Fibroblast of peridontal ligament (primary cell): ENCODE results near the gene LAMA3.

Source experiments
- DNase-seq: peaks from one replicate; pipeline ENCODE4 v3.0.0-alpha.2; 2010; ENCODE audit errors: extremely low read depth

The LAMA3 gene

DNA sequence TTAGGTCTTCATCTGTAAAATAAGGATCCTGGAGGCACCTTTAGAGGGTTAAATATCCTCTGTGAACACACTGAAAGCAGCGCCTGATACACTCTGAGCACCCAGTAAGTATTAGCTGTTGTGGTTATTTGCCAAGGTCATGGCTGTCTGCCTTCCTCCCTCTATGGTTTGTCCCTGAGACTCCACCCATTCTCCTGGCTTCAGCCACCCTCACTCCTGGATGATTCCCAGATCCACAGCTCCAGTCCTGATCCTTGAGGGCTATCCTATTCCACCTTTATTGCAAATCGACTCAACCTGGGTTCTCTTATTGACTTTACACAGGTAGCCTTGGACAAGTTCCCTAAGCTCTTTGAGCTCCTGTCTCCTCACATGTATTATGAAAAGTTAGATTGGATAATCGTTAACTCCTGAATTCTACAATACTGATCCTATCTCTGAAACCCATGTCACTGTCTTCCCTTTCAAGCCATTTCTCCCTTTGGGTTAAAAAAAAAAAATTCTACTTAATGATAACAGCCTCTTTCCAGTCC is 162.3 kb downstream of the LAMA3 start:
- no peak for DNase-seq

DNA sequence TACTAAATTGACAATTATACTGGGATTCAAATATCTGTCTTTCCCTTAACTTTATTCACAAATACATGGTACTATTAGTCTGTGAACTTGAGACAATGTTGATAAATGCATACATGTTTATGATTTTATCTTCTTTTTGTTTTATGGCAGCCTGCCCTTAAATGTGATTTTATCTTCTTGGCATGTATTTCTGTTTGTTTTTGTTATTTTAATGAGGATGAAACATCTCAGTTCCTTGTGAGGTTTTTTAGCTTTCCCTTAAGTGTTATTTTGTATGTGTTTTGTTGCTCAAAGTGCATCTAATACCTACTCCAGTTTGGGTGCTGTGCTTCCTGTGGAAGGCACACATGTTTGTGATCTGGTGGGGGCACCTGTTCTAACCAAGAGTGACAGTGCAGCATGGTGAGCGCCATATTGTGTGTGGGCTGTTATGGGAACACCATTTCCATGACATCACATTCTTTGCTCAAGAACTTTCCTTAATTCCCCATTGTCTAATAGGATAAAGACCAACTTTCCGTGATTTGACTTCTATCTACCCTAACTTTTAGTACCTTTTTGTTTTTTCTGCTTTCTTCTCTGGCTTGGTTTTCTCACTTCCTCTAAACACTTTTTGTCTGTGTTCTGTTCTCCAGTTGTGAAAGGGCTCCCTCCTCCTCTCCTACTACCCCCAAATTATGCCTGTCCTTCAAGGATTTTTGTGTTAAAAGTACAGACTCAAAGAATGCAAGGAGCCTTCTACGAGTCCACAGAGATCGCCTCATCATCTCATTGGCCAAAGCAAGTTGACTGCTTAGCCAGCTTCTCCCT is 163.2 kb downstream of the LAMA3 start:
- DNase-seq: no peak

DNA sequence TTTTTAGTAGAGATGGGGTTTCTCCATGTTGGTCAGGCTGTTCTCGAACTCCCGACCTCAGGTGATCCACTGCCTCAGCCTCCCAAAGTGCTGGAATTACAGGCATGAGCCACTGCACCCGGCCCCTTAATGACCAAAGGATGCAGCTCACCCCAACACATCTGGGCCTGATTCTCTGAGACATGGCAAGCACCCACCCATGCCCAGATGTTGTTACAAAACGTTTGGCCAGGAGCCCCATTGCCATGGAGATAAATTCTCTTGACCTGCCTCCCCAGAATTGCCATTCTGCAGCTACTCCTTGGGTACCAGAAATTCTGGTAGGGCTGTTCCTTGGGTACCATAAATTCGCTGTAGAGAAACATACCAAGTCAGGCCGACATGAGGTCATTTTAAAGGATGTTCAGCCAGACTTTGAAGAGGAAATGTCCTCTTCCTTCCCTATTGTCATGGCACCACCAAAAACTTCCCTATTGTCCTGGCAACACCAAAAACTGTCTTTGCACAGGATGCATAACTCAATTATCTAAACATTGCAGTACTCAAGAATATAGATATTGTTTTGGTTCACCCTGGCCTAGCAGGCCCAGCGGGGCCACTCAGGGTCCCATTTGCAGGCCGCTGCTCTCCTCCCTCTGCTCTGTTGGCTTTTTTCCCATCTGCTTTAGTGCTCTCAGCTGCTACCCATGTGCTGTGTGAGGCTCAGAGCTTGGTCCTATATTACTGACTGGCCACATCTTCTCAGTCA is 164.4 kb downstream of the LAMA3 start:
- peak; percentile 24 for DNase-seq

DNA sequence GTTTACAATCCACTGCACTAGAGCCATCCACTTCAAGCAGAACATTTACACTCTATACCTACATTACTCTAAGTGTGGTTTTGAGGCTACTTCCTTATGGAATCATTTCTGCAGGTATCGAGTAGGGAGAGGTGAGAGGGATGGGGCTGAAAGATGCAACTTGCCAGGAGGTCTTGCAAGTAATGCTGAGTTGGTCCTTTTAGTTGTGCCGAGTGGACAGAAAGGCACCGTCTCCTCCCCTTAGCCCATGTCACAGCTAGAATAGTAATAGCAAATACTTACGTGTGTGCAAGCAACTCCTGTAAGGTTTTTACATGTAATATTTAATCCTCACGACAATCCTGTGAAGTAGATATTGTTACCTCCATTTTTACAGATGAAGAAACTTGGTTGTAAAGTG is 166.5 kb downstream of the LAMA3 start:
- no peak for DNase-seq

DNA sequence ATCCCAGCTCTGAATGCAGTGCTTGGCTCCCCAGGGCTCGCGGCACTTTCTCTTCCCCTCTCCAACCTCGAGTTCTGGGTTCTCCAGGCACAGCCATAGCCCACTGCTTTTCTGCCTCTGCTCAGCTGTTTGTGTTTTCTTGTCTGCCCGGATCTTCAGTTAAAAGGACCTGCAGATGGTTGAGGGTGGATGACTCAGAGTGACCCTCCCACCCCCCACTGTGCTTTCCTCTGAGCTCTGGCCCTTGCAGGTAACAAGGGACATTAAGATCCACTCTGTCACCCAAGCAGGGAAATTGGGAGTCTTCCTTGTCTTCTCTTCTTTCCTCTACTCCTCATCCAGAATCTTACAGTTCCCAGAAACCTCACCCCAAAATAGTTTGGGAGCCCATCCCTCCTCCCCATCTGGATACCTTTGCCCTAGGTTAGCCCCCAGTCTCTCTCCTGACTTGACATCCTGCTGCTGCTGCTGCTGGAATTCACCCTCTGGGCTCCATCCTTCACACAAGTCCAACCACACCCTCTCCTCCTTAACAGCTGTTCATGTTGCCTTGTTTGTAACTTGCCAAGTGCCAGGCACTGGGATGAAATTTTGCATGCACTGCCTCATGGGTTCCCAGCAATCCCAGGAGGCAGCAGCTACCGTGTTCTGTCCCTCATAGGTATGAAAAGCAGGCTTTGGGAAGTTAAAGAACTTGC is 167.4 kb downstream of the LAMA3 start:
- no peak for DNase-seq

DNA sequence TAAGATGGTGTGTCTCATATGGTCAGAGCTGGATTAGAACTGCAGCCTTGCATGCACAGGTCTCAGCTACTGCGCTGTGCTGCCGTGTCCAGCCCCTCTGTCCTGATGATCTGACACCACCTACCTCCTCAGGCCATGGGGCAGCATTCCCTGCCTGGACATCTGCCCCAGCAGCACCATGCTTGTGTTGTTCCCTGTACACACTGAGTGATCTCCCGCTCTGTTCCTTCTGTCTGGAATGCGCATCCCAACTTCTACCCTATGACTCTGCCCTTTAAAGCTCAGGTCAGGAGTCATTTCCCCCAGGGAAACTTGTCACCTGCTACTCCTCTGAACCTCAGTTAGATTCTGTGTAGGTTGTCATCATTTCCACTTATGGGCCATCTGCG is 167.9 kb downstream of the LAMA3 start:
- no peak for DNase-seq

DNA sequence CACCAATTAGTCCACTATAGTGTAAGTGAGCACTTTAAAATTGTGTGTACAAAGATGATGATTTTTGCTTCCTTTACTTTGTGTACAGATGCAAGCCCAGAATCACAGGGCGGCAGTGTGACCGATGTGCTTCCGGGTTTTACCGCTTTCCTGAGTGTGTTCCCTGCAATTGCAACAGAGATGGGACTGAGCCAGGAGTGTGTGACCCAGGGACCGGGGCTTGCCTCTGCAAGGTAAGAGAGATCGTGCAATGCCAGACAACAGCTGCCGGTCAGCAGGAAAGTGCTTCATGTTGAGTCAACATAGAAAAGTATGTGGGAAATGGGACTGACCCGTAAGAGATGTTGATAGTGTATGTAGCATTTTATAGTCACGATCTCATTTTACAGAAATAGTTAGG is 168.5 kb downstream of the LAMA3 start:
- DNase-seq: no peak

DNA sequence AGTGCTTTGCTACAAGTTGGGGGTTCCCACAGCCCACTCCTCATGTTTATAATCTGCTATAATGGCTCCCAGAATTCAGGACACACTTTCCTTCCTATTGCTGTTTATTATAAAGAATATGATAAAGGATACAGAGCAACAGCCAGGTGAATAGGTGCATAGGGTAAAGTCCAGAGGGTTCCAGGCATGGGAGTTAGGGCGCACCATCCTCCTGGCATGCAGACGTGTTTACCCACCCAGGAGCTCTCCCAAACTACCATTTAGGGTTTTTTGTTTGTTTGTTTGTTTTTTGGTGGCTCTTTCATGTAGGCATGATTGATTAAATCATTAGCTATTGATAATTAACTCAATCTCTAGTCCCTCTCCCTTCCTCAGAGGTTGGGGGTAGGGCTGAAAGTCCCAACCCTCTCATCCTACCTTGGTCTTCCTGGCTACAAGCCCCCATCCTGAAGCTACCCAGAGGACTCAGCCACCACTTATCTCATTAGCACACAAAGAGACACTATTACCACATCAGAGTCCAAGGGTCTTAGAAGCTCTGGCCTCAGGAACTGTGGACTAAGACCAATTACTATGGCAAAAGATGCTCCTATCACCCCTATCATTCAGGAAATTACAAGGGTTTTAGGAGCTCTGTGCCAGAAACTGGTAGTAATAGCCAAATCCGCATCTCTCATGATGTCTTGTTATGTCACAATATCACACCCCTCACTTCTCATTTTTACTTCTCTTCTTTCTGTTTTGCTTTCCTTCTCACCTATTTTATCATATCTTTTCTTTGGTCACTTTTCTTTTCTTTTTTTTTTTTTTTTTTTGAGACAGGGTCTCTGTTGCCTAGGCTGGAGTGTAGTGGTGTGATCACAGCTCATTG is 170.4 kb downstream of the LAMA3 start:
- no peak for DNase-seq

DNA sequence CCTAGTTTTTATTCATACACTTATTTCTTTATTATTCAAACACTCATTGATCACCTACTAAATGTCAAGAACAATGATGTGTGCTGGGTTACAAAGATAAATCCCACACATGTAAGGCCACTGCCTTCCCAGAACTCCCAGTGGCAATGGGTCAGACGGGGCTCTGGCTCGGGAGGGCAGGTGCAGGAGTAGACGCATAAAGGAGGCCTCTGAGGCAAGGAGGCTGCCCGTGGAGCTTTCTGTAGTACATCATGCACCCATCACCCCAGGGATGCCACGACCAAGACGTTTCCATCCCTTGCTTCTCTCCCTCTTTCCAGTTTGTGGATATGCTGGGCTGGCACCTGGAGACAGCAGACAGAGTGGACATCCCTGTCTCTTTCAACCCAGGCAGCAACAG is 172.1 kb downstream of the LAMA3 start:
- DNase-seq: no peak

DNA sequence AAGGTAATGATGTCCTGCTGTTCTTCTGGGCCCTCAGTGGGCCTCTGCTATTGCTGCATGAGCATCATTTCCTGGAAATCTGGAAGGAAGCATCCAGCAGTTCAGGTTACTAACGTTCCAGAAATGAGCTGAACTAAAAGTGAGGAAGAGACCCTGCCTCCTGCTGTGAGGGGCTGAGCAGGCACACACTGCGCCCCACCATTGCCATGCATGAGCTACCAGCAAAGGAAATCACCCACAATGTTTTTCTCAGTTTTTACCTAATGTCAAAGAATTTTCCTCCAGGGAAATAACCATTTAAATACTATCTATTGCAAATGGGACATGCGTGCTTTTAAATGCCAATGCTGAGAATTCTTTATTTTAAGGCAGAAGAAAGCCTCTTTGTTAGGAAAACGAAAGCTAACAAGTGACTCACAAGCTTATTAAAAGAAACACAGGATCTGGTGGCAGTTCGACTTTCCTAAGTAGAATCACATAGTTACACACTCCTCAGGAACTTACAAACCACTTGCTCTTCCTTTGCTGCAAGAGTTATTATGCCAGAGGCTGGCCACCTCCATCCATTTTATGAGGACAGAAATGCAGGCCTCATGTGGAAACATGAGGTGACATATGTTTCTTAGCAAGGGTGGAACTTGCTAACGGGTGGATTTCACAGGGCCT is 172.7 kb downstream of the LAMA3 start:
- peak; percentile 91 for DNase-seq

DNA sequence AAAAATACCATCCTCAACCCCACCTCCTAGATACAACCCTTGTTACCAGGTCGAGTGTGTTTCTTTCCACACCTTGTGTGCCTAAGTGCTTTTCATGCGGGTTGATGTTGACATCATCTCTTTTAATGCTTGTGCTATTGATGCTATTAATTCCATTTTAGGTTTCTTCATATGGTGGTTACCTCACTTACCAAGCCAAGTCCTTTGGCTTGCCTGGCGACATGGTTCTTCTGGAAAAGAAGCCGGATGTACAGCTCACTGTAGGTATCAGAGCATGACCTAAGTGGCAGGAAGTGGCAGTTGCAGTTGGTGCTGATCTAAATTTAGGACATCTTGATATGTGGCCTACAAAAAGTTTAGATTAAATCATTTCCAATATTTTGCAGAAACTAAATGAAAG is 175.4 kb downstream of the LAMA3 start:
- no peak for DNase-seq

DNA sequence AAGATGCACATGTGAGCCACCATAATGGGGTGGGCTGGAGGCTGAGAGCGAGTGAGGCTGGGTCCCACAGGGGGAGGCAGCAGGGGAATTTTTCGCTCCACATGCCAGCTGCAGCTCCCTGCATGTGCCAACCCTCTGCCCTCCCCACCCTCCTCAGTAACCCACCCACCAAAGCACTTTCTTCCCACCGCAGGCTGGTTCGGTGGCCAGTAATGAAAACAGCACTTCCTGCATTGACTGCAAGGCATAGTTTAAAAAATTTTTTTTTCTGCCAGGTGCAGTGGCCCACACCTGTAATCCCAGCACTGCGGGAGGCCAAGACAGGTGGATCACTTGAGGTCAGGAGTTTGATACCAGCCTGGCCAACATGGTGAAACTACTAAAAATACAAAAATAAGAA is 177.8 kb downstream of the LAMA3 start:
- no peak for DNase-seq

DNA sequence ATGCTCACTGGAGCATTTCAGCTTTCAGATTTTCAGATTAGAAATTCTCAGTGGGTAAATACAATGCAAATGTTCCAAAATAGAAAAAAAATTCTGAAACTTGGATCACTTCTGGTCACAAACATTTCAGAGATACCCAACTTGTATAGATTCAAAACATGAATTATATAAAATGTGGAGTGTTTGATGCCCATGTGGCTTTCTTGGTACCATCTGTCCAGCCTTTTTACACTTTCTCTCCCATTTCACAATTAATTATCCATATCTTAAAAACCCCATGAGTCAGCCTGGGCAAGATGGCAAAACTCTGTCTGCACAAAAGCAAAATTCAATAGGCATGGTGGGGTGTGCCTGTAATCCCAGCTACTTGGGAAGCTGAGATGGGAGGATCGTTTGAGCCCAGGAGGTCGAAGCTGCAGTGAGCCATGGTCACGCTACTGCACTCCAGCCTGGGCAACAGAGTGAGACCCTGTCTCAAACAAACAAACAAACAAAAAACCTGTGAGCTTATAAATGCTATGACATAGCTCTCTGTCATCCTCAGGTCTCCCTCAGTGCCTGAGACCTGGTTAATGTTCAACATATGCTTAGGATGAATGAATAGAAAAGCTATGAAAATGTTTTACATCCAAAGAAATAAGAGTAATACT is 179.0 kb downstream of the LAMA3 start:
- no peak for DNase-seq

DNA sequence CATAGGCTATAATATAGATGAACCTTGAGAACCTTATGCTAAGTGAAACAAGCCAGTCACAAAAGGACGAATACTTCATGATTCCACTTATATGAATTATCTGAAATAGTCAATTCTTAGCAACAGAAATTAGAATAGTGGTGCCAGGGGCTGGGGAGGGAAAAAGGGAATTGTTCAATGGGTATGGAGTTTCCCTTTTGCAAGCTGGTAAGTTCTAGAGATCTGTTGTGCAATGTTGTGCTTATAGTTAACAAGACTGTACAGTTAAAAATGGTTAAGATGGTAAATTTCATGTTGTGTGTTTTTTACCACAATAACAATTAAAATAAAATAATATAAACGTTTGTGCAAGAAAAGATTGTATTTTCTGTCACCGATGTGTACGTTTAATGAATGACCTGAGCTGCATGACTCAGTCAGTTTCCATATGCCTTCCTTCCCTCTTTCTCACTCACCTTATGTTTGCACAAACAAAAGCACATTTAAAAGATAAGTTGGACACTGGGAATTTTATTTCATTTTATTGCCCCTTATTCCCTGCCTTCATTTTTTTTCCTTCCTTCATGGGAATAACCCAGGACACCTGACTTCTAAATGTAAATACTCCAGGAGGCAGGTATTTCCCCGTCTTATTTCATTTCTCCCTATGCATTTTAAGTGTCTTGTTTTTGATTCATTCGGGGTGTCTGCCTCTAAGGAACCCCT is 181.6 kb downstream of the LAMA3 start:
- DNase-seq: no peak

DNA sequence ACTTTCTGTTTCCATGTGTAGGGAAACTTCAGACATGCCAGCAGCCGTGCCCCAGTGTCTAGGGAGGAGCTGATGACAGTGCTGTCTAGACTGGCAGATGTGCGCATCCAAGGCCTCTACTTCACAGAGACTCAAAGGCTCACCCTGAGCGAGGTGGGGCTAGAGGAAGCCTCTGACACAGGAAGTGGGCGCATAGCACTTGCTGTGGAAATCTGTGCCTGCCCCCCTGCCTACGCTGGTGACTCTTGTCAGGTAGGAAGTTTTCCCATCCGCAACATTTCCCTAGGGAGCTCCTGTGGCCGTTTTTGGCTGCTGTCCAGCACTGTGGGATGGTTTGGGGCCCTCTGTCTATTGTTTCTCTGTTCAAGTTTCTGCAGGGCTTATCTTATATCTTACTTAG is 182.2 kb downstream of the LAMA3 start:
- DNase-seq: no peak

DNA sequence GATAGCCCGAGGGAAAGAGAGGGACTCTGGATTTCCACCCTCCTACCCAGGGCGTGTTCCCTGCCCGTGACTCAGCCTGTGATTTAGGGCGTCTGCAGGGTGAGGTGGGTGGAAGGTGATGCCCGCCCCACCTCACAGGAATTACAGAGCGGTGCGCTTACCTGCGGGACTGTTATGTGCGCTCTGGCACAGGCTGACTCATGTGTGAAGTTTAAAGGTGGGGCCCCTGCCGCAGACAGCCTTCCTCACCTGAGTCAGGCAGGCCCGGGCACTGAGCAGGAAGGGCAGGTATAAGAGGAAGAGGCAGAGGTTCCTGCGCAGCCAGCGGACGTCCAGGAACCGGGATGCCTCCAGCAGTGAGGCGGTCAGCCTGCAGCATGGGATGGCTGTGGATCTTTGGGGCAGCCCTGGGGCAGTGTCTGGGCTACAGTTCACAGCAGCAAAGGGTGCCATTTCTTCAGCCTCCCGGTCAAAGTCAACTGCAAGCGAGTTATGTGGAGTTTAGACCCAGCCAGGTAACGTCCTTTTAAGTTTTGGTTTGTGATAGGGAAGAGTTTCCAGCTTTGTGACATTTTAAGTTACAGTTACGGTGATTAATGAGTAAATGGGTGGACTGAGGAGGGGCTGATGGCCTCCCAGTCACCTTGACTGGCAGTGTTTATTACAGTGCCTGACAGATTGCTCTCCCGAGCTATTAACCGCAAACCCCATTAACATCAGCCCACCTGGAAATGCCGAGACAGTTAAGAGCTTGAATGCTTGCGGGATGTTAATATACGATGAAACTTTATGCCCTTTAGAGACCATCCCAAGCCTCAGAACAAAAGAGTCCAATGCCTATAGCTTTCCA is 183.7 kb downstream of the LAMA3 start:
- no peak for DNase-seq

DNA sequence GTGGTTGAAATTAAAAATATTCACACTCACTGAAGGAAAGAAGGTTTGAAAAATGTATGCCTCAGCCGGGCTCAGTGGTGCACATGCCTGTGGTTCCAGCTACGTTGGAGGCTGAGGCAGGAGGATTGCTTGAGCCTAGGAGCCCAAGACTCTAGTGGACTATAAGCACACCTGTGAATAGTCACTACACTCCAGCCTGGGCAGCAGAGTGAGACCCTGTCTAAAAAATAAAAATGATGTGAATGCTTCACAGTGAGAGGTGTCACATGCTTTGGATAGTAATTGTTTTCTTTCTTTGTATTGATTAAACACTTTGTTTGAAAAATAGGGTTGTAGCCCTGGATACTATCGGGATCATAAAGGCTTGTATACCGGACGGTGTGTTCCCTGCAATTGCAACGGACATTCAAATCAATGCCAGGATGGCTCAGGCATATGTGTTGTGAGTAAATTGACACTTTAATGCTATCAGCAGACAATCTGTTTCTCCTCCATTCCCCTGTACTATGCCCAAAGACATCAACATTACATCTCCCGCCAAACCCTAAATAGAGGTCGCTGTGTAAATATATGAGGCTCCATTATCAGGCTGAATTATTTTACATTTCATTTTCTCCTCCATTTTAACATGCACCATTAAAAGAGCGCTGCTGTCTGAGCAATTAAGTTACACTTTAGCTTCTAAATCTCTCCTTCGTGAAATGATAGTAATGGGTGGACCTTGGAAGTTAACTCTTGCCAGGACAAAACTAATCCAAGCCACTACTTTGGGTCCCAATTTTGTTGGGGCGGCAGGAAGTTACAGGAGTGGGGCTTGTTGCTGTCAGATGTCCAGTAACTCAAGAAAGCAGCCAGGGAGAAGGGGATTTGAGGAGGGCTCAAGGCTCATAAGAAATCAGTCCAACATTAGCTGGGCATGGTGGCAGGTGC is 187.0 kb downstream of the LAMA3 start:
- no peak for DNase-seq

DNA sequence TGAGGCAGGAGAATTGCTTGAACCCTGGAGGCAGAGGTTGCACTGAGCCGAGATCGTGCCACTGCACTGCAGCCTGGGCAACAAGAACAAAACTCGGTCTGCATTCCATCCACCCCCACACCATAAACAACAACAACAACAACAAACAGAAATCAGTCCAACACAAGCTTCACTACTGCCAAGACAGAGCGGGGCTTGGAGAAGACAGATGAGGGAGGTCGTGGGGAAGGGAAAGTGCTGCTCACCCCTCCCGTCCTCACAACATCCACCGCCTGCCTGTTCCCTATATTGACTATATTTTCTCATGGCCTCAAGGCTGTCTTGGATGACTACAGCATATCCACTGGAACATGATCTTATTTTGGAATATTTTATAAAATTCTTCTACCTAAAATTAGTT is 187.7 kb downstream of the LAMA3 start:
- DNase-seq: no peak
